Progenitor cell of endocrine pancreas (in vitro differentiated cells): ENCODE results near the gene DTNBP1. TPM values are rescaled to one million over a fixed set of nuclear protein-coding genes. Genes with fewer than 3 reads are reported as not detected.

Source experiments
- DNase-seq: peaks from one replicate; pipeline ENCODE4 v3.0.0; 2021; ENCODE audit warnings: low spot score; ENCODE audit not compliant: unreplicated experiment
- H3K27ac Mint-ChIP-seq: 2 replicates; pipeline ENCODE4 v1.8.0; 2021; ENCODE audit warnings: mild to moderate bottlenecking, moderate library complexity, mixed read lengths
- H3K27me3 Mint-ChIP-seq: 2 replicates; pipeline ENCODE4 v1.8.0; 2021; ENCODE audit warnings: mixed read lengths
- H3K36me3 Mint-ChIP-seq: 2 replicates; pipeline ENCODE4 v1.8.0; 2022; ENCODE audit warnings: mixed read lengths; ENCODE audit not compliant: insufficient read depth
- H3K4me1 Mint-ChIP-seq: 2 replicates; pipeline ENCODE4 v1.8.0; 2021; ENCODE audit warnings: low read depth, mixed read lengths
- H3K4me3 Mint-ChIP-seq: 2 replicates; pipeline ENCODE4 v1.8.0; 2021; ENCODE audit warnings: low read depth, mild to moderate bottlenecking, moderate library complexity, mixed read lengths
- H3K9me3 Mint-ChIP-seq: 2 replicates; pipeline ENCODE4 v1.8.0; 2021; ENCODE audit warnings: low read depth, mixed read lengths
- total RNA-seq: library from RNA; stranded (reverse); gene quantifications from 2 replicates; pipeline ENCODE4 v1.2.1, GENCODE V29; 2021
- TF ChIP-seq, protein P1 (sequence below): fragments of 200-600 bp; sonication (generic); IDR thresholded peaks from one replicate; pipeline ENCODE4 v1.5.0; 2021; ENCODE audit warnings: antibody characterized with exemption, mild to moderate bottlenecking; ENCODE audit not compliant: unreplicated experiment

Gene DTNBP1
- total RNA-seq, 1 donor from 2014 or later, result 17.7 TPM

DNA sequence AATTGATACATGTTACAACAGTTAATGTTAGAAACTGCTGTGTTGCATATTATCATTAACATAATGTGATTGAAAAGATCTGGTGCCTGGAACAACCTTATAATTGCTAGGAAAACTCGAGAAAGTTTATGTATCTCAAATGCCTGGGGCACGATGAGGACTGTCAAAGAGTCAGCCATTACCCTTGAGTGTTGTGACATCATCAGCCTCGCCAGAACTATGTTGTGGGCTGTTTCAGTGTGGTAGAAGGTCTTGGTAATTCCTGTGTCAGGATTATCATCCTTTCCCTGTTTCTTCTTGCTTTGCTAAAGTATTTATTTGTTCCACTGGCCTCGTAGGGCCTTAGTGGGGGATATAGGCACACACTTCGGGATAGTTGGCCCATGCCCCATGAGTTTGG lies 185.1 kb downstream of the DTNBP1 start:
- peaks cover 28% of the 10 kb centered on the region for H3K4me1 Mint-ChIP-seq
- H3K36me3 Mint-ChIP-seq, result peaks cover 12% of the 10 kb centered on the region
- H3K4me3 Mint-ChIP-seq, result no peak overlapping the region
- DNase-seq, result no peak
- no peak overlapping the region for H3K27ac Mint-ChIP-seq
- H3K27me3 Mint-ChIP-seq, result no peaks in the 10 kb centered on the region
- H3K9me3 Mint-ChIP-seq, result no peaks in the 10 kb centered on the region
- TF ChIP-seq, protein P1, sequence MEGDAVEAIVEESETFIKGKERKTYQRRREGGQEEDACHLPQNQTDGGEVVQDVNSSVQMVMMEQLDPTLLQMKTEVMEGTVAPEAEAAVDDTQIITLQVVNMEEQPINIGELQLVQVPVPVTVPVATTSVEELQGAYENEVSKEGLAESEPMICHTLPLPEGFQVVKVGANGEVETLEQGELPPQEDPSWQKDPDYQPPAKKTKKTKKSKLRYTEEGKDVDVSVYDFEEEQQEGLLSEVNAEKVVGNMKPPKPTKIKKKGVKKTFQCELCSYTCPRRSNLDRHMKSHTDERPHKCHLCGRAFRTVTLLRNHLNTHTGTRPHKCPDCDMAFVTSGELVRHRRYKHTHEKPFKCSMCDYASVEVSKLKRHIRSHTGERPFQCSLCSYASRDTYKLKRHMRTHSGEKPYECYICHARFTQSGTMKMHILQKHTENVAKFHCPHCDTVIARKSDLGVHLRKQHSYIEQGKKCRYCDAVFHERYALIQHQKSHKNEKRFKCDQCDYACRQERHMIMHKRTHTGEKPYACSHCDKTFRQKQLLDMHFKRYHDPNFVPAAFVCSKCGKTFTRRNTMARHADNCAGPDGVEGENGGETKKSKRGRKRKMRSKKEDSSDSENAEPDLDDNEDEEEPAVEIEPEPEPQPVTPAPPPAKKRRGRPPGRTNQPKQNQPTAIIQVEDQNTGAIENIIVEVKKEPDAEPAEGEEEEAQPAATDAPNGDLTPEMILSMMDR, result no peak

DNA sequence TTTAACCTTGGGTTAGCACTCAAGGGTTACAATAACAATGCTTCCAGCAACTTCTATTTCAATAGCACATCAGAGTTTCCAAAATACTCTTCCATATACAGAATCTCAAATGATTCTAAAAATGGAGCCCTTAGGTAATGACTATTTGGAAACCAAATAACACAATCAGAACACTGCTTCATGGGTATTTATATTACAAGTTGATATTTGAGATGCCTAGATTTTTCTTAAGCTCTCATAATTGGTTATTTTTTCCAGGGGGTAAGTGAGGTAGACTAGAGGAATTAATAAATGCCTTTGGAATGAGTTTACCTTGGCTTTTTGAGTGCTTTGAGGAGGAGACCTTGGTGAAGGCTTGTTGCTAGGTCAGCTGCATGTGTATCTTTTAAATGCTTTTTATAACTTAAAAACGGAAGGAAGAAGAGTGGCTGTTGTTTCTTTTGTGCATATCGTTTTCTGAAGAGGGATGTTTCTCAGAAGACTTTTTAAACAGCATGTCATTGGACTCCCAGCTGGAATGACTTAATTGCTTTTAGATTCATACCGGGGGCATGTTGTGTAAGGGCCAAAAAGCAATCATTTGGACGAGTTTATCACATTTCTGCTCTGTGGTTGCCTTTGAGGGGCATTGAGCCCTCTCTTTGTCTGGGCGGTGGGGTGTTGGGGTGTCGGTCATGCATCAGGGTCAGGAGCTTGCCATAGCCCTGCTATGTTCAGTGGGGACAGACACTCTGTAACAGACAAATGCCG lies 186.0 kb downstream of the DTNBP1 start:
- H3K9me3 Mint-ChIP-seq, result no peaks in the 10 kb centered on the region
- H3K27me3 Mint-ChIP-seq, result no peaks in the 10 kb centered on the region
- peaks cover 12% of the 10 kb centered on the region for H3K36me3 Mint-ChIP-seq
- no peak overlapping the region for H3K27ac Mint-ChIP-seq
- no peak for DNase-seq
- TF ChIP-seq, protein P1, result no peak
- H3K4me1 Mint-ChIP-seq, result peaks cover 22% of the 10 kb centered on the region
- H3K4me3 Mint-ChIP-seq, result no peak overlapping the region

DNA sequence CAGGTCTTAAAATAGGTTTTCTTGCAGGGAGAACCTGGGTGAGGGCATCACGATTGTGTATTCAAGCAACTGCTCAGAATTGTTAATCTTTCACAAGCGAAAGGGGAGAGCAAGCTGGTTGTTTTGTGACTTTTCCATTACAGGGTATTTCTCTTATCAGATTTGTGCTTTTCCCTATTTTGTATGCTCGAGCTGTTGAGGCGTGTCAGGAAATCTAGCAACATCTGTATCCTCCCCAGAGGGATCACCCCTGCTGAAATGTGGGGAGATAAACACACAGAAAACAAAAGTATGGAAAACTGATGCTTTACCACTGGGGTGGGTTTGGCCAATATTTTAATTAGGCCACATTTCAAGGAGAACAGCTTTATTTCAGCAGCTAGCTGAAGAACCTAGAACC lies 187.0 kb downstream of the DTNBP1 start:
- H3K4me3 Mint-ChIP-seq, result no peak overlapping the region
- no peaks in the 10 kb centered on the region for H3K27me3 Mint-ChIP-seq
- no peak overlapping the region for H3K27ac Mint-ChIP-seq
- H3K4me1 Mint-ChIP-seq, result peaks cover 13% of the 10 kb centered on the region
- no peaks in the 10 kb centered on the region for H3K9me3 Mint-ChIP-seq
- H3K36me3 Mint-ChIP-seq, result peaks cover 12% of the 10 kb centered on the region
- TF ChIP-seq, protein P1, result no peak
- DNase-seq, result no peak

DNA sequence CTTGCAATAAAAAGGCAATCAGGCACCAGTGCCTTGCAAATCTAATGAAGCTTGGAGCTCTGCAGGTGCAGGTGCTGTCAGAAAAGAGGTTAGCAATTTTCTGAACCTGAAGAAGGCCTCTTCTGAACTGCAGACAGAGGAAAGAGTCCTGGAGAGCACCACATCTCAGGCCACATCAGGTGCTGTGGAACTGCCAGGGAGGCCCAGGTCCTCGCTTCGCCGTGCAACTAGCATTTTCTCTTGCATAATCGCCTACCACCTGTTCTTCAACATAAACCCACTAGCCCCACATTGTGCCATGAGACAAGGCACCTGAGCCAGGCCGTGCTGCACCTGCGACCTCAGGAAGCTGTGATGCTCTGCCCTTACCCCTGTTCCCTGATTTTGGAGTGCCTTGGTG lies 187.6 kb downstream of the DTNBP1 start:
- H3K27ac Mint-ChIP-seq, result no peak overlapping the region
- peaks cover 12% of the 10 kb centered on the region for H3K36me3 Mint-ChIP-seq
- TF ChIP-seq, protein P1, result no peak
- peaks cover 8% of the 10 kb centered on the region for H3K4me1 Mint-ChIP-seq
- no peak for DNase-seq
- no peaks in the 10 kb centered on the region for H3K27me3 Mint-ChIP-seq
- H3K4me3 Mint-ChIP-seq, result no peak overlapping the region
- H3K9me3 Mint-ChIP-seq, result no peaks in the 10 kb centered on the region

DNA sequence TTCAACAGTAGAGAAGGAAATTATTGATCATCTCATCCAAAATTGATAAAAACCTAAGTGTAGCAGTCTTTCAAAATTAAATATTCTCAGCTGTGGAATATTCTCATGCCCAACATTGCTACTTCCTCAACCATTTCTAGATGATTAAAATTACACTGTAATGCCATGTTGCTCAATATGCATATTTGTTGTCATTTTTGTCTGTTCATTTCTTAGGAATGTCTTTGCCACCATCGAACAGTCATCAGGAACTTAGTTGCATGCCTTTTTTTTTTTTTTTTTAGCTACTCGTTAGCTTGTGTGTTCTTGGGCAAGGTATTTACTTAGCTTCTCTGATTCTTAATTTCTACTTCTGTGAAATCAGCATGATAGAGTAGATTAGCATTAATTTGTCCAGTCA lies 188.6 kb downstream of the DTNBP1 start:
- Mint-ChIP-seq H3K36me3 (peaks cover 12% of the 10 kb centered on the region), H3K27me3 (no peaks in the 10 kb centered on the region), H3K4me3 (no peak overlapping the region), H3K9me3 (no peaks in the 10 kb centered on the region), H3K4me1 (peaks cover 1% of the 10 kb centered on the region), H3K27ac (no peak overlapping the region)
- TF ChIP-seq, protein P1, result no peak
- DNase-seq, result no peak
